Measurements from ENCODE around the gene ZNF511. TPM values are rescaled to one million over a fixed set of nuclear protein-coding genes. Genes with fewer than 3 reads are reported as not detected.

Gene ZNF511
- total and polyA plus RNA-seq, 10 donors: 26.3 to 50.6 (median 30.5) TPM

- no peaks in the 10 kb centered on the region for H3K27me3 ChIP-seq (replicated peaks in 1 of 7)
- intact Hi-C loops (cut with DNase I; ENCODE audit: low total_unique reads): no loop called here
- H3K27ac ChIP-seq: no peak overlapping the region
- DNase-seq: no peak
- H3K4me3 ChIP-seq: no peak overlapping the region
- peaks cover 0 to 8% (median under 1%) of the 10 kb centered on the region in 6 donors for H3K4me1 ChIP-seq
- TF ChIP-seq POLR2AphosphoS5 (IDR thresholded peaks at IDR 0.05) (no peak), POLR2A (IDR thresholded peaks at IDR 0.05) (no peak)
- TF ChIP-seq, protein P1, sequence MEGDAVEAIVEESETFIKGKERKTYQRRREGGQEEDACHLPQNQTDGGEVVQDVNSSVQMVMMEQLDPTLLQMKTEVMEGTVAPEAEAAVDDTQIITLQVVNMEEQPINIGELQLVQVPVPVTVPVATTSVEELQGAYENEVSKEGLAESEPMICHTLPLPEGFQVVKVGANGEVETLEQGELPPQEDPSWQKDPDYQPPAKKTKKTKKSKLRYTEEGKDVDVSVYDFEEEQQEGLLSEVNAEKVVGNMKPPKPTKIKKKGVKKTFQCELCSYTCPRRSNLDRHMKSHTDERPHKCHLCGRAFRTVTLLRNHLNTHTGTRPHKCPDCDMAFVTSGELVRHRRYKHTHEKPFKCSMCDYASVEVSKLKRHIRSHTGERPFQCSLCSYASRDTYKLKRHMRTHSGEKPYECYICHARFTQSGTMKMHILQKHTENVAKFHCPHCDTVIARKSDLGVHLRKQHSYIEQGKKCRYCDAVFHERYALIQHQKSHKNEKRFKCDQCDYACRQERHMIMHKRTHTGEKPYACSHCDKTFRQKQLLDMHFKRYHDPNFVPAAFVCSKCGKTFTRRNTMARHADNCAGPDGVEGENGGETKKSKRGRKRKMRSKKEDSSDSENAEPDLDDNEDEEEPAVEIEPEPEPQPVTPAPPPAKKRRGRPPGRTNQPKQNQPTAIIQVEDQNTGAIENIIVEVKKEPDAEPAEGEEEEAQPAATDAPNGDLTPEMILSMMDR (IDR thresholded peaks at IDR 0.05 in 8 of 11, conservative IDR thresholded peaks at IDR 0.05 in 3 of 11): no peak
- H3K36me3 ChIP-seq: peaks cover 0 to 100% (median 93%) of the 10 kb centered on the region in 6 donors
- WGBS, 5 donors: 93 to 98% (median 96%) methylated on average over 29 to 36 of the region's 36 CpGs
- no peaks in the 10 kb centered on the region for H3K9me3 ChIP-seq
Observed at GRCh38 chr10:133285217-133285616, 23.5 kb upstream of the ZNF511 start.

- TF ChIP-seq POLR2AphosphoS5 (IDR thresholded peaks at IDR 0.05): no peak
- no peak for TF ChIP-seq POLR2A (IDR thresholded peaks at IDR 0.05)
- TF ChIP-seq, protein P1 (IDR thresholded peaks at IDR 0.05 in 8 of 11, conservative IDR thresholded peaks at IDR 0.05 in 3 of 11): no peak
- H3K9me3 ChIP-seq: no peaks in the 10 kb centered on the region
- H3K36me3 ChIP-seq: peaks cover 0 to 98% (median 96%) of the 10 kb centered on the region in 6 donors
- H3K4me3 ChIP-seq: no peak overlapping the region
- DNase-seq: no peak
- 88 to 91% (median 90%) methylated on average over 18 of the region's 18 CpGs for WGBS, 5 donors
- H3K4me1 ChIP-seq: no peaks in the 10 kb centered on the region
- no peak overlapping the region for H3K27ac ChIP-seq
- H3K27me3 ChIP-seq (replicated peaks in 1 of 7): no peaks in the 10 kb centered on the region
- intact Hi-C loops (cut with DNase I; ENCODE audit: low total_unique reads): no loop called here
Observed at GRCh38 chr10:133286366-133286765, 22.3 kb upstream of the ZNF511 start.

DNA sequence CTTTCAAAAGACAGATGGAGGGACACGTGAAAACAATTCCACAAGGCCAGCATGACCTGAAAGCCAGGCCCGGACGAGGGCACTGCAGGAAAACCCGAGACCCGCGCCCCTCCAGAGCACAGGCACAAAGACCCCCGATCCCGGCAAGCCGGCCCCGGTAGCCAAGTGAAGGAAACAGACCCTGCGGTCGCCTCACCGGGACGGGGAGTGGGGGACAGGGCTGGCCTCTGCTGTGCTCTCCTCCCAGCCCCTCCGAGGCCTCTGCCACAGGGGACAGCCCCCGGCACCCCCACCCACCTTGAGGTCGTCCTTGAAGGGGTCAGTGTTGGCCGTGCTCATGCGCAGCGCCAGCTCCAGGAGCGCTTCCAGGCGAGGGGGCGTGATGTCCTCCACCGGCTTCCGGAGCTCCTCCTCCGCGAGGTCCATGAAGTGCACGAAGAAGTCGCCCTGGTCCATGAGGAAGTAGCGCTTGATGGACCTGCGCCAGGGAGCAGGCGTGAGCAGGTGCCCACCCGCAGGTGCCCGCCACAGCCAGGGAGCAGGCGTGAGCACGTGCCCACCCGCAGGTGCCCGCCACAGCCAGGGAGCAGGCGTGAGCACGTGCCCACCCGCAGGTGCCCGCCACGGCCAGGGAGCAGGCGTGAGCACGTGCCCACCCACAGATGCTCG, 20.7 kb upstream of the ZNF511 start:
- peaks cover 0 to 5% (median 0%) of the 10 kb centered on the region in 6 donors for H3K4me1 ChIP-seq
- no peak for TF ChIP-seq POLR2AphosphoS5 (IDR thresholded peaks at IDR 0.05)
- TF ChIP-seq POLR2A (IDR thresholded peaks at IDR 0.05): no peak
- TF ChIP-seq, protein P1 (IDR thresholded peaks at IDR 0.05 in 8 of 11, conservative IDR thresholded peaks at IDR 0.05 in 3 of 11): no peak
- intact Hi-C loops (cut with DNase I; ENCODE audit: low total_unique reads): no loop called here
- no peak overlapping the region for H3K4me3 ChIP-seq
- DNase-seq: peak; percentile 71
- H3K9me3 ChIP-seq: no peaks in the 10 kb centered on the region
- no peaks in the 10 kb centered on the region for H3K27me3 ChIP-seq (replicated peaks in 1 of 7)
- no peak overlapping the region for H3K27ac ChIP-seq
- WGBS, 5 donors: 93 to 98% (median 95%) methylated on average over 16 to 46 of the region's 46 CpGs
- H3K36me3 ChIP-seq: peaks cover 3 to 90% (median 87%) of the 10 kb centered on the region in 6 donors

DNA sequence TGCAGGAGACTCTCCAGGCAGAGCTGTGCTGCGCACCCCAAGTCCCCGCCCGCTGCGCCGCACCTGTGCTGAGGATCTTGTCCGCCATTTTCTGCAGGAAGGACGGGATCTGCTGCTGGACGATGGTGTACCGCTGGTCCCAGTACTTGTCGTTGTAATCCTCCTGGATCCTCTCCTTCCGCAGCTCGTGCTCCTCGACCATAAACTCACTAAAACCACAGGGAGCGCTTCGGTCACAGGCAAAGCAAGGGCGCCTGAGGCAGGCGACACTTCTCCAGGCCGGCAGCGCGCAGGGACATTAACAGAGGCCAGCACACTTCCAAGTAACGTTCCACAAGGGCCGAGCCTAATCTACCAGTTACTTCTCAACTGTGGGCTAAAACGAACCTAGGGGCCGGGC, 19.0 kb upstream of the ZNF511 start:
- H3K27ac ChIP-seq: no peak overlapping the region
- intact Hi-C loops (cut with DNase I; ENCODE audit: low total_unique reads): no loop called here
- no peak for TF ChIP-seq POLR2AphosphoS5 (IDR thresholded peaks at IDR 0.05)
- TF ChIP-seq POLR2A (IDR thresholded peaks at IDR 0.05): no peak
- TF ChIP-seq, protein P1 (IDR thresholded peaks at IDR 0.05 in 8 of 11, conservative IDR thresholded peaks at IDR 0.05 in 3 of 11): no peak
- no peaks in the 10 kb centered on the region for H3K27me3 ChIP-seq (replicated peaks in 1 of 7)
- peaks cover 3 to 90% (median 86%) of the 10 kb centered on the region in 6 donors for H3K36me3 ChIP-seq
- no peak overlapping the region for H3K4me3 ChIP-seq
- no peak for DNase-seq
- peaks cover 0 to 17% (median 0%) of the 10 kb centered on the region in 6 donors for H3K4me1 ChIP-seq
- WGBS, 5 donors: 92 to 98% (median 96%) methylated on average over 23 to 24 of the region's 24 CpGs
- H3K9me3 ChIP-seq: no peaks in the 10 kb centered on the region
